Stimulated activated CD4-positive, alpha-beta T cell treated with anti-CD3 and anti-CD28 coated beads, Interleukin-2, amount 100 ng/mL, for 4 hours (primary cell): Measurements from ENCODE around the gene NRP1.
A peak's percentile ranks its signal among the peaks of the same experiment; 100 is the strongest.

ENCODE experiments used
- DNase-seq: peaks from one replicate; pipeline ENCODE4 v3.0.0-alpha.2; 2020; ENCODE audit warnings: low read depth

NRP1 gene

GRCh38 chr10:33183655-33184054, 150.8 kb downstream of the NRP1 start:
- DNase-seq, result no peak

DNA sequence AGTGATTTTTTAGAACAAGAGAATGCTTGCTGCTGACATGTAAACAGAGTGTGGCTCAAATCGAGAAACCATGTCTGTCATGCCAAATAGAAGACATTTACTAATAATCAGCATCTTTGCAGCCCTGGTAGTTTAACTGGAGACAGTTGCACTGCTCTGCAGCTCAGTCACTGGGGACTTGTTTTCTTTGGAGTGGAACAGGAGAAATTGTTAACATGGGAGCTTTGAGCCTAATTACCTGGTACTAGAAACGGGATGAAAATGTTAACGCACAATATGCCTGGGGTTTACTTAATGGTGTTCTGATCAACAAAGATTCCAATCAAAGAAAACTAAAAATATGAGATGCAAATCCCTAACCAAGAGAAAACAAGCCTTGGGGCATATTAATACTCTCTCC, 153.5 kb downstream of the NRP1 start:
- DNase-seq, result no peak

DNA sequence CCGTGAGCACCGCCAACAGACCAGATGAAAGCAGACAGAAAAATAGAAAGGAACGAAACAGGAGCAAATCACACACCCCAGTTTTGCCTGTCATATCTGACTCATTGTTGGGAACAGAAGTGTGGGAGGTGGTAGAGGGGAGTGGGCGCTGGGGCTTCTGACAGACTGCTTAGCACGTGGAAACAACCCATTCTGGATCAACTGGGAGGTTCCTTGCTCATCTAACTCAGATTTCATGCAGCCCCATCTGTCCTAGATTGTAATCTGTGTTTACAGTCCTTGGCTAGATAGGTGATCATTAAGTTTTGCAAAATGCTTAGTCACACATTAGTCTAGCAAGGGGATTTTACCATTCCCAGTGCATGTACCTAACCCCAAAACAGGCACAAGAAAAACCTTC, 154.1 kb downstream of the NRP1 start:
- peak; percentile 22 for DNase-seq

GRCh38 chr10:33179067-33179466, 155.4 kb downstream of the NRP1 start:
- no peak for DNase-seq

DNA sequence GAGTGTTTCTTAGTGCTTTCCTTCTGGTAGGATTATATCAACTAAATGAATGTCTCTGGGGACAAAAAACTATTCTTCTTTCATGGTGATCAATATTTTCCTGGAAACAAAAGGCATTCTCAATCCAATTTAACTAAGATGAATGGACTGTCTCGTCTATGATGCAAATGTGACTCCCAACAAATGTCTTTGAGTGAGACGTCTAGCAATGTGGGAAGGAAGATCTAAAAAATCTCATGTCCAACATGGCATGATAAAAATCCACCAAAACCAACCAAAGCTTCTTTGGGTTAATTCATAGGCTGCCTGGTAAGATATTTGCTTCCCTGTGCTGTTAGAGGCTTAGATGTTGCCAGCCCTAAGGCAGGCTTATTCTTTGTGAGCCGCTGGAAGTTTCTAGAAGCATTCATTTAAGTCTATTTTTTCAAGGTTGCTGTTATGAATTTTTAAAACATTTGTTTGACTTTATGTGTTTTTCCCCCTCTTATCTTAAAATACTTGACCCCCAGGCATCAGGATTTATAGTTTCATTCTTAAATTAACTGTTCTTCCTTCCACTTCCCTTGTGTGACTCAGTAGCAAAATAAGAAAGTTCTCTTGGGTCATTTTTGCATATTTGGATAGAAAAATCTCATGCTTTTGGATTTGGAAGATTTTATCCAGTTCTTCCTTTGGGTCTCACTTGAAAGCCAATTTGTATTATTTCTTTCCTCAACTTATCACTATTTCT, 156.3 kb downstream of the NRP1 start:
- DNase-seq, result no peak

DNA sequence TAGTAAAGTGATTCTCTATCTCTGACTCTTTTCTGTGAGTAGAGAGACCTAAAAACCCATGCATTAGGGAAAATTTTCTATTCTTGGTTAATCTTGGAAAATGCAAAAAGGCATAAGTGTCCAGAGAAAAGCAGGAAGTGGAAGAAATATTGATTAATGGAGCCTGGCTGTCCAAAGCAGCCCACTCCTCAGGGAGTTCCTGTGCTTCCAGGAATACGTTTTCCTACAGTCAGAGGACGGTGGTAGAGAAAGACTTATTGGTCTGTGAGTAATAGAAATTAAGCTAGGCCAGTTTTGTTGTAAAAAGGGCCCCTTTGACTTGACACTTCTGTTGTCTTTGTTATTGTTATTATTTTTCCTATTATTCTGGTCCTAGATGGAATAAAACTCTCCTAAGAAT, 157.8 kb downstream of the NRP1 start:
- no peak for DNase-seq

GRCh38 chr10:33174674-33175434, 159.6 kb downstream of the NRP1 start:
- no peak for DNase-seq

- no peak for DNase-seq
These were observed 168.6 kb downstream of the NRP1 start for GRCh38 chr10:33165911-33166310.

DNA sequence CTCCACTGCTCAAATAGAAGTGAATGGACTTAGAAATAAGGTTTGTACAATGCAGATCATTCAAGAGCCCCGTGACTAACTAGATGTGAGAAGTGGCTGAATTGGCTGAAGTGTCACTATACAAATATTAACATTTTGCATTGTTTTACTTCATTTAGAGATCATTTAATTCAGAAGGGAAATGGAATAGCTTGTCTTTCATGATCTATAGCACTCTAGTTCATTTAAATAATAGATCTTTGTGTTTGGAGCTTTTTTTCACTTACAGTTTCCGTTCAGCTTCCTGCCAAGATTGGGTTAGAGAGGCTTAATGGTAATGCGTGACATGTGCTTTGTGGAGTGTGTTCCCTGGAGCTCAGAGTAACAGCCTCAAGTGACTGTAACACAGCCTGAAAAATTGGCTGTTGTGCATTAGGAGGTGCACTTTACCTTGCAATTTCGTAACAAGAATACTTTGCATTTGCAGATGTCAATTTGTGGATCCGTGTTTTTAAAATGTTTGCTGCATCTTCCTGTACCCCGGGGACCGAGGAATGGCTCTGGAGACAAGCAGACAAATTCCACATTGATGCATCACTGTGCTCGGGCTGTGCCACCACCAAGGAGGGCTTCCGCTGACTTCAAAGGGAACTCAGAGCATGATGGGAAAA, 170.3 kb downstream of the NRP1 start:
- DNase-seq, result no peak

GRCh38 chr10:33162248-33162575, 172.3 kb downstream of the NRP1 start:
- DNase-seq, result no peak

DNA sequence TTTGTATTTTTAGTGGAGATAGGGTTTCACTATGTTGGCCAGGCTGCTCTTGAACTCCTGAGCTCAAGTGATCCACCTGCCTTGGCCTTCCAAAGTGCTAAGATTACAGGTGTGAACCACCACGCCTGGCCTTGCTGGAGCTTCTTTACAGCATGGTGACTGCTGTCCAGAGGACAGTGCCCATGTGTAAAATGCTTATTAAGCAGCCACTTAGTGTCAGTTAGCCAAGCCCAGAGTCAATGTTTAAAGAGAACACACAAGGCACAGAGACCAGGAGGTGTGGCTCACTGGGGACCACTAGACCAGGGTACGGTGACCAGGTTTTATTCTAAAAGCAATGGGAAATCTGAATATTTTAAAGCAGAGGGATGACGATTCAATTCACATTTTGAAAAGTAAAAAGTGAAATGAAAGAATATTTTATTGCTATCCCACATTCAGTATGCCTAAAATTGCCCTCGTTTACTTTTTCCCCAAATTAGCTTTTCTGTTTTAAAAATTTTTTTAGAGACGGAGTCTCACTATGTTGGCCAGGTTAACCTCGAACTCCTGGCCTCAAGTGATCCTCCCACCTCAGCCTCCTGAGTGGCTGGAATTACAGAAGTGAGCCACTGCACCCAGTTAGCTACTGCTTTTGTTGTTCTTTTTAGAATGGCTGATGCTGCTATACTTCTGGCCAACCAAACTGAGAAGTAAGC, 172.8 kb downstream of the NRP1 start:
- DNase-seq, result no peak

- DNase-seq, result no peak
These were observed 174.3 kb downstream of the NRP1 start for GRCh38 chr10:33160151-33160550.

DNA sequence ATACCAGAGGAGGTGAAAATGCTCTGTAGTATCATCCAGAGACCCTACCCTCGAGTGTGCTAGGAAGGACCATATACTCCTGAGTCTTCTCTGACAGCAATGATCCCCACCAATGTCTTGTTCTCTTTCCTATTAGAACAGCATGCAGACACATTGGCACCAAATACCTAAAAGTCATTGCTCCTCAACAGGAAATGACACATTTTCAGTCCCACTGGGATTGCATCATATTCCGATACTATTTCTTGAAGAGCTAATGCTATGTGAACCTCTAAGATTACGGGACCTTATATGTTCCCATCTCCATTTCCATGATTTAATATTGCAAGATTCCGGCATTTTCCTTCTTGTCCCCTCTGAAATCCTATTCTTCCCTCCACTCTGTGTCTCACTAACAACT, 177.4 kb downstream of the NRP1 start:
- DNase-seq, result no peak

GRCh38 chr10:33155720-33156638, 178.5 kb downstream of the NRP1 start:
- peak; percentile 28 for DNase-seq

- DNase-seq, result no peak
These were observed 179.9 kb downstream of the NRP1 start for GRCh38 chr10:33154590-33154989.

GRCh38 chr10:33153968-33154327, 180.5 kb downstream of the NRP1 start:
- no peak for DNase-seq

DNA sequence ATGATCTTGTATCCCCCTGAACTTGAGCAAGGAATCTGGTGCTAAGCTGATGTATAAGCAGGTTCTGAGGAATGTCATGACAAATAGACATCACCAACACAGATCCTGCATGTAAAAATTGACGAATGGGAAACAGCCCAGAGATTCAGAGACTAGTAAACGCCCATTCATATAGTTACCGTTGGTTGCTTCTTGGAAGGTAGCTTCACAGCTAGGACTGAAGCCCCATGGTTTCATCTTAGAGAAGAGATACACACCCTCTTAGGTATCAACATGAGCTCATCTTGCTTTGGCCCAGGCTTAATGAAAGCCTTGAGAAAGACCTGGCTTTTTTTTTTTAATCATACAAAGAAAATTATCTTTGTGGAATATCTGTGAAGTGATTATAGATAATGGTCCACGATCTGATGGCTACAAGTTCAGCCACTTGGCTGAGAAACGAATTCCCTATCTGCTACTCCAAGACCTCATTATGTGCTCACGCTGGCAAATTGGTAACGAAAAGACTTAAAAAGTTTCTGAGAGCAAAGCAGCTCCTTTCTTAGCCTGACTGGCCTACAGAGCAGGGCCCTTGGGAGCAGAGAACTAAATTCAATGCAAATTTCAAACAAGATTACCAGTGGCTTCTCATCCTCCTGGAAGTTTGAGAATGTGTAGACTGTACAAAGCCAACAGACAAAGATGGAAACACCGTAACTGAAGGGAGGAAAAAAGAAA, 181.1 kb downstream of the NRP1 start:
- no peak for DNase-seq

DNA sequence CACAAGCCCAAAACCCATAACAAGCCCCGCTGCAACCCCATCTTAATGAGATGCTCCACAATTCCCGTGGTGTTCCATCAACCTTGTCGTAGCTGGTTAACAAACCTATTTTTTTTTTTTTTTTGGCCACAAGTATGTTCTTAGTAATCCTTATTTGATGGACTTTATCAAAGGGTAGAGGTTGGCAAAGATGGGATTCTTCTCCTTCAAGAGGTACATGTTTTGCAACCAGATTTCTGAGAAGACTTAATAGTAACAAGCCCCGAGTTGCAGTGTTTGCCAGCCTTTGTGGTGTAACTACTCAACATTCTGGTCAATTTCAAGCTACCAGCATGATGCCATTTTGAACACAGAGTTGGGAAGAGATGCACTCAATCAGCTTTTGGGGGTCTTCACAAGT, 181.7 kb downstream of the NRP1 start:
- no peak for DNase-seq

- no peak for DNase-seq
These were observed 182.3 kb downstream of the NRP1 start for GRCh38 chr10:33152146-33152545.

- DNase-seq, result no peak
These were observed 183.1 kb downstream of the NRP1 start for GRCh38 chr10:33151344-33151864.

DNA sequence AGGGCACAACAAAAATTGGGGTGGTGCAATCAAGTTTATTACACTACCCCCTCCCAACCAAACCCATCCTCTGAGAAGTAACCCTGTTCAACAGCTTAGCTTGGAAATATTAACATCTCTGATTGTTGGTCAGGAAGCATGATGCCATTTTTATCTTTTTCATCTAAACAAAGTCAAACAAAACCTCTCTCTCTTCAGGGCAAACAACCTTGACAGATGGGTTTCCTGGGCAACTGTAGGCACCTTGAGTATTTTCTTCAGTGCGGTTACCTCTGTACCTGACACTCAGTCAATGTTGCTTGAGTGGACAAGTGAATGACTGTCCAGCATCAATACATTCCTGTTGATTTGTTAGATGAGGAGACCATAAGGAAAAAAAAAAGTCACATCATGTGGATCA, 183.6 kb downstream of the NRP1 start:
- no peak for DNase-seq
